SW480 (cell line): ENCODE results near the gene CBLB.
"Not testable (repeated sequence)": the region's sequence is repeated elsewhere in the genome, so short reads cannot be mapped to it uniquely, and the experiment has no call there.

Experiments used
- DNase-seq: peaks from one replicate; pipeline ENCODE4 v3.0.0-alpha.2; 2016; ENCODE audit warnings: low spot score

Gene CBLB

GRCh38 chr3:105783631-105784030 lies 85.2 kb downstream of the CBLB start:
- no peak for DNase-seq

DNA sequence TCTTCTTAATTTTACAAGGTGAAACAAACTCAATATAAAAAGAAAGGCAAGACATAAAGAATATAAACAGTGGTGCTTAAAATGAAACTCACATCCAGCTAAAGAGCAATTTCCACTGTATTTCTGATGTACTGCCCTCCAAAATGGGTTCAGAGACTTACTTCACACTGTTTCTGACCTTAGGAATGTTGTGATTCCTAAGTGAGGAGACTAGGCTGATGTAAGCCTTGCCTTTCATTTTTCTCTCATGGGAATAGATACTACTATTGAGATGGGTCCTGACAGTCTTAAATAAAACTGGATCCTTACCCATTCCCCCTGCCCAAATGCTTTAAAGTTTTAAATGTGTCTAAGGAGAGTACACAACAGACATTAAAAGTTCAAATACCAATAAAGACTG lies 86.9 kb downstream of the CBLB start:
- DNase-seq: no peak

DNA sequence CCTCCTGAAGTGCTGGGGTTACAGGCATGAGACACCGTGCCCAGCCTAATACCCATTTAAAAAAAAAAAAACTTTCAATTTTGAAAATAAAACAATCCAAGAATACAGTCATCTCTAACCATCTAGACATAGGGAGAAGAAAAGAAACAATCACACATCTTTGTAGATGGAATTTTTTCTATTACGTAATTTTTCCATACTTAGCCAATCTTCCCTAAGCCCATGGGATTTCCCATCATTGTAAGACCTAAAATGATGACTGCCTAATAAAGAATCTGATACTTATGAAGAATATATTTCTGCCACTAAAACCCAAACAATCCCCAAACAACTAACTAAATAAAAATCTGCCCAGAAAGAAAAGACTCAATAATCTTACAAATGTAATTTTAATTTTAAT lies 88.7 kb downstream of the CBLB start:
- DNase-seq: no peak

- DNase-seq: no peak
Observed at GRCh38 chr3:105775368-105775767, 93.4 kb downstream of the CBLB start.

DNA sequence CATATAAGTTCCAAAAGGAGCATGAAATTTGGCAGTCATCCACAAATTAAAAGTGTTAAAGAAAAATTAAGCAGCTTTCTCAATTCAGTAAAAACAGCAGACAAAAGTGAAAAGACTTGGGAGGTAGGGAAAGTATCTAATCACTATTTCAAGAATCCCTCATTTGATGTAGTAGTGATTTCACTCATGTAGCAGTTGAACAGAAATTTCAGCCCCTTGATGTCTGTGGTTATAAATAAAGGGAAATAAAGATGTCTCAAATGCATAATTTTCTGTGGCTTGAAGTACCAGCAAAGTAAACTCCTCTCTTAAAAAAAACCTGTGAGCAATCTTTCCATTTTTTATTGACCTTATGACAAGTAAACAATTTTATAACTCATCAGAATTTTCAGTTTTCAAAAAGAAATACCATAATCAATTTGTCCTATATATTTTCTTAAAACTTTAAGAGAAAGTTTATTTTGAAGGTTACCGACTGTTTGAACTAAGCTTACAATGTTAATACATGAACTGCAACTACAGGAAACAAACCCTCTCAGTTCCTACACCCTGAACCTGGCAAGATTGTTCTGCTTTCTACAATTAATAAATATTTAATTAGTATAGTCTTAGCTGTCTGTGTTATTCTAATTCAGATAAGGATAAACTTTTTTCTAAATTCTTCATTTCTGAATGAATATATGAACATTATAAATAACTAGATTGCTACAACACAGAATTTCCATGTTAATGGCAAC lies 94.2 kb downstream of the CBLB start:
- DNase-seq: no peak

- DNase-seq: no peak
Observed at GRCh38 chr3:105773291-105773690, 95.5 kb downstream of the CBLB start.

DNA sequence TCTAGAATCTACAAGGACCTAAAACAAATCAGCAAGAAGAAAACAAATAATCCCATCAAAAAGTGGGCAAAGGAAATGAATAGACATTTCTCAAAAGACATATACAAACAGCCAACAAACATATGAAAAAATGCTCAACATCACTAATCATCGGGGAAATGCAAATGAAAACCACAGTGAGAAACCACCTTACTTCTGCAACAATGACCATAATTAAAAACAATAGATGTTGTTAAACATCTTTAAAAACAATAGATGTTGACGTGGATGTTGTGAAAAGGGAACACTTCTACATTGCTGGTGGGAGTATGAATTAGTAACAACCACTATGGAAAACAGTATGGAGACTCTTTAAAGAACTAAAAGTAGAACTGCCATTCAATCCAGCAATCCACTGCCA lies 96.2 kb downstream of the CBLB start:
- DNase-seq: no peak

DNA sequence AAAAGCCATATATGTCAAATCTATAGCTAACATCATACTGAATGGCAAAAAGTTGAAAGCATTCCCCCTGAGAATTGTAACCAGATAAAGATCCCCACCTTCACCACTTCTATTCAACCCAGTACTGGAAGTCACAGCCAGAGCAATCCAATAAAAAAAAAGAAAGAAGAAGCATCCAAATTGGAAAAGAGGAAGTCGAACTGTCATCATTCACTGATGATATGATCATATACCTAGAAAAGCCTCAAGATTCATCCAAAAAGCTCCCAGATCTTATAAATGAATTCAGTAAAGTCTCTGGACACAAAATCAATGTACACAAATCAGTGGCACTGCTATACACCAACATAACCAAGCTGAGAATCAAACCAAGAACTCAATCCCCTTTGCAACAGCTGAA lies 97.4 kb downstream of the CBLB start:
- DNase-seq: no peak

GRCh38 chr3:105770410-105770809 lies 98.4 kb downstream of the CBLB start:
- no peak for DNase-seq

DNA sequence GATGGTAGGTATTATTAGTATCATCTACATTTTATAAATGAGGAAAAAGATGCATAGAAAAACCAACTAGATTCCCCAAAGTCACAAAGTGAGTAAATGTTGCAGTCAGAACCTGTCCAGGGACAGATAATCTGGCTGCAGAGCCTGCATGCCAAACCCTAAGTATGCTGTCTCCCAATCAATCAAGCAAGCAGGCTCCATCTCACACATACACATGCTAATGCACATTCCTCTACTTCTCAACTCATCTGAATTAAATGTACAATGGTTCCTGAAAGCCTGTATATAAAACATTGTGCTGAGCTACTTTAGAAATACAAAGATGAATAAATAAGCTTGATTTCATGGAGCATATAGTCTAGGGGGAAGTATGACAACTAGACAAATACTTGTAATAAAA lies 101.0 kb downstream of the CBLB start:
- DNase-seq: no peak

DNA sequence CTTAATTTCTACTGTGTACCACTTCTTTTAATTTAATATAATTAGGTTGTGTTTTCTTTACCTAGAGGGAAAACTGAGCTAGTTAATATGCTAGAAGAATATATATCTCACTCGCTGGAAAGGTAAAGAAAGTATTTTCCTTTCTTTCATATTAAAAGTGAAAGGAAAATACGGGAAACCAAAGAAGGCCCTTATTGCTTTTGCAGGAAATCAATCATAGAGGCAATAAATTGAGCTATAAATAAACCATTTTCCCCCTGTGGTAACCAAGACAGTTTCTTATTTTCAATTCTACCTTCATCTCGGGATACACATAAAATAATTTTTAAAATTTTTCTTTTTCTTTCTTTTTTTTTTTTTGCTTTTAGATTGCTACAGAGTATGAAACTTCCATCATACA lies 101.6 kb downstream of the CBLB start:
- no peak for DNase-seq

DNA sequence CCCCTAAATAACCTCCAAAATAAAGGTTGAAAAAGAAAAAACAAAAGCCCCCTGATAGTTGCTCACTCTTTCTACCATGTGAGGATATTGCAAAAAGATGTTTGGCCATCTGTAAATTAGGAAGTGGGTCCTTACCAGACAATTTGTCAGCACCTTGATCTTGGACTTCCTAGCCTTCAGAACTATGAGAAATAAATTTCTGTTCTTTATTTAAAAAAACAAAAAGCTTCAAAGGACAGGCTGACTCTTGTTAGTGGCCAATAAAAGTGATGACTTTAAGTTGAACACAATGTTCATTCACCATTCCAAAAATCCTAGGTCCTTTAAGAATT lies 103.5 kb downstream of the CBLB start:
- DNase-seq: no peak

- DNase-seq: no peak
Observed at GRCh38 chr3:105764378-105765307, 104.2 kb downstream of the CBLB start.

DNA sequence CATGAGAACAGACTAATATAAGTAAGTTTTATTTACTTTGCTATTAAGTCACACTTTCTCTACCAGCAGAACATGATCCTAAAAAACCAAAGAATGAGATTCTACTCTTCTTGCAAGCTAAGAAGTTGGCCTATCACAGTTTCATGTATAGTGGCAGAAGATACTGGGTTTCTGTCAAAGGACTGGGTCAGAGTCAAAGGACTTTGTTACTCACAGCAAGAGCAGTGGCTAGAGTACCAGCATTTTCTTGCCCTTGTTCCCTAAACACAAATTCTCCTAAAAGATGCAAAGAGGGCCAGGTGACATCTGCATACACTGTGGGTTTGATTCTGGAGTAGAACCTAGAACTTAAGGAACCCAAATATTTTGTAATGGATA lies 105.2 kb downstream of the CBLB start:
- no peak for DNase-seq

DNA sequence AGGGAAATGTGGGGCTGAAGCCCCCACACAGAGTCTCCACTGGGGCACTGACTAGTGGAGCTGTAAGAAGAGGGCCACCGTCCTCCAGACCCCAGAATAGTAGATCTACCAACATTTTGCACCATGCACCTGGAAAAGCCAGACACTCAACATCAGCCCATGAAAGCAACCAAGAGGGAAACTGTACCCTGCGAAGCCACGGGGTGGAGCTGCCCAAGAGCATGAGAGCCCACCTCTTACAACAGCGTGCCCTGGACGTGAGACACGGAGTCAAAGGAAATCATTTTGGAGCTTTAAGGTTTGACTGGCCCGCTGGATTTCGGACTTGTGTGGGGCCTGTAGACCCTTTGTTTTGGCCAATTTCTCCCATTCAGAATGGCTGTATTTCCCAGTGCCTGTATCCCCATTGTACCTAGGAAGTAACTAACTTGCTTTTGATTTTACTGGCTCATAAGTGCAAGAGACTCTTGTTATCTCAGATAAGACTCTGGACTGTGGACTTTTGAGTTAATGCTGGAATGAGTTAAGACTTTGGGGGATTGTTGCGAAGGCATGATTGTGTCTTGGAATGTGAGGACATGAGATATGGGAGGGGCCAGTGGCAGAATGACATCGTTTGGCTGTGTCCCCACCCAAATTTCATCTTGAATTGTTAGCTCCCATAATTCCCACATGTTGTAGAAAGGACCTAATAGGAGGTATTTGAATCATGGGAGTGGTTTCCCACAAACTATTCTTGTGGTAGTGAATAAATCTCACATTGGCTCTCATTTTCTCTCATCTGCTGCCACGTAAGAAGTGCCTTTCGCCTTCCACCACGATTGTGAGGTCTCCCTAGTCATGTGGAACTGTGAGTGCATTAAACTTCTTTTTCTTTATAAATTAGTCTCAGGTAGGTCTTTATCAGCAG lies 105.8 kb downstream of the CBLB start:
- DNase-seq: no peak

- DNase-seq: not testable (repeated sequence)
Observed at GRCh38 chr3:105762214-105762613, 106.6 kb downstream of the CBLB start.

DNA sequence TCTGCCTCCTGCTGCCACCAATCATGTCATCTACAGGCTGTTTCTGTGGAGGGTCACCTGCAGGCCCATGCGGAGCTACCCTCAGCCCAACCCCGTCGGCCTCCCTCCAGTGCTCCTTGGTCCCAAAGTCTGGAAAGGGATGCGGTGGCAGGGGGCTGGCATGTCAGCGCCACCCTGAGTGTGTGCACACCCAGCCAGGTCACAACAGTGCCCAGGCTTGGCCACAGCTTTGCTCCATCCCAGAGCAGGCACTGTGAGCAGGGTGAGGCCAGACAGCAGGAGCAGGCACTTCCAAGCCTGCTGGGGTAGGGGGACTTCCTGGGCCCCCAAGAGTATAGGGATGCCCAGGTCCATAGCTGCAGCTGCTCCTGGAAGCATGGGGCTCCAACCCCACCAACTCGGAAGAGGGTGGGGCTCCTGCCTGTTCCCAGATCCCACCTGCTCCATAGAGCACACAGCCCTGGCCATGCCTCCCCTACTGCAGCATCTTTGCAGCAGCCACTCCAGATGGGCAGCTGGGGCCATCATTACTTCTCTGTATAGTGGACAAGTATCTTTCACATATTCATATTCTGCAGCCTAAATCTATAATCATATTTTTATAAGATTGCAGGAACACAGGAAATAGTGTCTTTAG lies 109.3 kb downstream of the CBLB start:
- no peak for DNase-seq

GRCh38 chr3:105758451-105758850 lies 110.4 kb downstream of the CBLB start:
- DNase-seq: no peak

- no peak for DNase-seq
Observed at GRCh38 chr3:105755121-105755886, 113.5 kb downstream of the CBLB start.

- DNase-seq: no peak
Observed at GRCh38 chr3:105752791-105753415, 115.9 kb downstream of the CBLB start.

GRCh38 chr3:105747696-105748095 lies 121.1 kb downstream of the CBLB start:
- DNase-seq: no peak
